Karpas-422 (cell line): Measurements from ENCODE around the gene KEAP1. TPM values are rescaled to one million over a fixed set of nuclear protein-coding genes. Genes with fewer than 3 reads are reported as not detected.

Experiments
- DNase-seq: peaks from one replicate; pipeline ENCODE4 v3.0.0-alpha.2; 2015
- H2AFZ ChIP-seq: fragments of 200-600 bp; sonication (generic); 2 replicates; pipeline ENCODE4 v1.6.1; 2014; ENCODE audit warnings: antibody characterized with exemption, low read length, mixed read lengths
- H3K27ac ChIP-seq: fragments of 200-600 bp; sonication (generic); 2 replicates; pipeline ENCODE4 v1.5.1; 2014; ENCODE audit warnings: mild to moderate bottlenecking, low read length, moderate library complexity
- H3K27me3 ChIP-seq: fragments of 200-600 bp; sonication (generic); 2 replicates; pipeline ENCODE4 v1.6.1; 2014; ENCODE audit warnings: low read length, mixed read lengths
- H3K36me3 ChIP-seq: fragments of 200-600 bp; sonication (generic); 2 replicates; pipeline ENCODE4 v1.6.1; 2014; ENCODE audit warnings: low read length, mixed read lengths; ENCODE audit not compliant: insufficient read depth
- H3K4me1 ChIP-seq: fragments of 200-600 bp; sonication (generic); 2 replicates; pipeline ENCODE4 v1.6.1; 2014; ENCODE audit warnings: mild to moderate bottlenecking, low read length, mixed read lengths
- H3K4me2 ChIP-seq: fragments of 200-600 bp; sonication (generic); 2 replicates; pipeline ENCODE4 v1.6.1; 2014; ENCODE audit warnings: low read length, low read depth, mild to moderate bottlenecking; ENCODE audit not compliant: poor library complexity, severe bottlenecking
- H3K4me3 ChIP-seq: fragments of 200-600 bp; sonication (generic); 2 replicates; pipeline ENCODE4 v1.5.1; 2014; ENCODE audit warnings: mild to moderate bottlenecking, antibody characterized with exemption, low read length, mixed read lengths
- H3K79me2 ChIP-seq: fragments of 200-600 bp; sonication (generic); 2 replicates; pipeline ENCODE4 v1.6.1; 2014; ENCODE audit warnings: mild to moderate bottlenecking, low read length, mixed read lengths
- H3K9ac ChIP-seq: fragments of 200-600 bp; sonication (generic); 2 replicates; pipeline ENCODE4 v1.6.0; 2014; ENCODE audit warnings: low read length
- H3K9me2 ChIP-seq: fragments of 200-600 bp; sonication (generic), shearing (Covaris generic); replicated peaks from 2 replicates; pipeline ENCODE4 v1.6.0; 2014; ENCODE audit warnings: mild to moderate bottlenecking, low read length, moderate library complexity; ENCODE audit not compliant: insufficient read depth
- H3K9me3 ChIP-seq: fragments of 300-700, 200-600 bp; sonication (generic); 2 replicates; pipeline ENCODE4 v1.6.1; 2014; ENCODE audit warnings: low read length, mixed read lengths
- H4K20me1 ChIP-seq: fragments of 200-600 bp; sonication (generic); 2 replicates; pipeline ENCODE4 v1.6.1; 2014; ENCODE audit warnings: mild to moderate bottlenecking, antibody characterized with exemption, low read length, low read depth; ENCODE audit not compliant: insufficient read depth
- total RNA-seq: library from RNA; depleted of rRNA; stranded (reverse); fragments of >200 nt; shearing (Covaris generic); gene quantifications from 2 replicates; pipeline ENCODE4 v1.2.3, GENCODE V29; 2014; ENCODE audit warnings: low replicate concordance

KEAP1 gene
- total RNA-seq, 1 experiment from 2014 or later, result 25.0 TPM

DNA sequence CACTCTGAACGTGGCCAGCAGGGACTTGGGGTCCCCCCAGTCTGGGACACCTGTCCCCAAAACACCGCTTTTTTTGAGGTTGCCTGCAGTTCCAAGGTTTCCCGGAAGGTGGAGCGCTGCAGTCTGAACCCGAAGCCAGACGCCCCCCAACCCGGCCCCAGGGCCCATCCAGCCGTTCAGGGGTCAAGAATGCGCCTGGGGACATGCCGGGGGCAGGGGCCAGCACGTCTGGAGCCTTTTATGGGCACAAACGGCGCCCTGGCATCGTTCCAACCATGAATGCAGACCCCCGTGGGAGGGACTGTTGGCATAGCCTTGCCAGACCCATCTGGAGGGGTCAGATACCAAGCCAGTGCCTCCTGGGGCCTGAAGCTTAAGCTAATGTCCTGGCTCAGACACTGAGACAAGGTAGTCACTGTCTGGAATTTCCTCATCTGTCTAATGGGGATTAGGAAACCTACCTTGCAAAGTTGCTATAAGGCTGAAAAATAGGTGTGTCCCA is 7.2 kb upstream of the KEAP1 start:
- Histone ChIP-seq H3K36me3 (no peaks in the 10 kb centered on the region), H3K9me2 (no peaks in the 10 kb centered on the region), H3K27ac (no peak overlapping the region), H3K4me2 (no peak overlapping the region), H3K9ac (0 out of 2 replicates have a peak overlapping the region, but pooled peaks have one; percentile 38), H3K4me3 (no peak overlapping the region), H3K9me3 (no peaks in the 10 kb centered on the region), H3K4me1 (peaks cover 3% of the 10 kb centered on the region; the same call in 1 of the 2 replicates), H3K79me2 (no peaks in the 10 kb centered on the region), H4K20me1 (no peaks in the 10 kb centered on the region), H3K27me3 (no peaks in the 10 kb centered on the region), H2AFZ (no peak overlapping the region)
- DNase-seq, result peak; percentile 84

DNA sequence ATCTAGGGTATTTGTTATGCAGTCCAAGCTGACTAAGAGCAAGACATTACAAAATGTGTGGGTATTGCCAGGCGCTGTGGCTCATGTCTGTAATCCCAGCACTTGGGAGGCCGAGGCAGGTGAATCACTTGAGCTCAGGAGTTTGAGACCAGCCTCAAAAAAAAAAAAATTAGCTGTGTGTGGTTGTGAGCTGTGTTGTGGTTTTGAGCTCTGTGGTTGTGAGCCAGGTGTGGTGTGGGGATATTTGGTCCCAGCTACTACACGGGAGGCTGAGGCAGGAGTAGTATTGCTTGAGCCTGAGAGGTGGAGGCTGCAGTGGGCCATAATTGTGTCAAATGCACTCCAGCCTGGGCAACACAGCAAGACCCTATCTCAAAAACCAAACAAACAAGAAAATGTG is 5.6 kb upstream of the KEAP1 start:
- Histone ChIP-seq H3K9ac (no peak overlapping the region), H3K4me3 (no peak overlapping the region), H3K4me2 (no peak overlapping the region), H3K27me3 (no peaks in the 10 kb centered on the region), H3K9me3 (no peaks in the 10 kb centered on the region), H4K20me1 (no peaks in the 10 kb centered on the region), H3K79me2 (no peaks in the 10 kb centered on the region), H2AFZ (no peak overlapping the region), H3K9me2 (no peaks in the 10 kb centered on the region), H3K27ac (no peak overlapping the region), H3K4me1 (peaks cover 3% of the 10 kb centered on the region), H3K36me3 (no peaks in the 10 kb centered on the region)
- no peak for DNase-seq

DNA sequence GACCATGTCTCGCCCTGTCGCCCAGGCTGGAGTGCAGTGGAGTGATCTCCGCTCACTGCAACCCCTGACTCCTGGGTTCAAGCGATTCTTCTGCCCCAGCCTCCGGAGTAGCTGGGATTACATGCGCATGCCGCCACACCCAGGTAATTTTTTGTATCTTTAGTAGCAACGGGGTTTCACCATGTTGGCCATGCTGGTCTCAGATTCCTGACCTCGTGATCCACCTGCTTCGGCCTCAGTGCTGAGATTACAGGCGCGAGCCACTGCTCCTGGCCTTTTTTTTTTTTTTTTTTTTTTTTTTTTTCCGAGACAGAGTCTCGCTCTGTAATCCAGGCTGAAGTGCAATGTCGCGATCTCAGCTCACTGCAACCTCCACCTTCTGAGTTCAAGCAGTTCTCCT is 4.9 kb upstream of the KEAP1 start:
- no peak overlapping the region for H3K9ac ChIP-seq
- H3K4me3 ChIP-seq, result no peak overlapping the region
- no peaks in the 10 kb centered on the region for H3K27me3 ChIP-seq
- no peak for DNase-seq
- H4K20me1 ChIP-seq, result no peaks in the 10 kb centered on the region
- H3K4me2 ChIP-seq, result no peak overlapping the region
- no peaks in the 10 kb centered on the region for H3K9me2 ChIP-seq
- no peak overlapping the region for H2AFZ ChIP-seq
- H3K27ac ChIP-seq, result no peak overlapping the region
- no peaks in the 10 kb centered on the region for H3K36me3 ChIP-seq
- peaks cover 9% of the 10 kb centered on the region for H3K4me1 ChIP-seq
- no peaks in the 10 kb centered on the region for H3K9me3 ChIP-seq
- no peaks in the 10 kb centered on the region for H3K79me2 ChIP-seq

DNA sequence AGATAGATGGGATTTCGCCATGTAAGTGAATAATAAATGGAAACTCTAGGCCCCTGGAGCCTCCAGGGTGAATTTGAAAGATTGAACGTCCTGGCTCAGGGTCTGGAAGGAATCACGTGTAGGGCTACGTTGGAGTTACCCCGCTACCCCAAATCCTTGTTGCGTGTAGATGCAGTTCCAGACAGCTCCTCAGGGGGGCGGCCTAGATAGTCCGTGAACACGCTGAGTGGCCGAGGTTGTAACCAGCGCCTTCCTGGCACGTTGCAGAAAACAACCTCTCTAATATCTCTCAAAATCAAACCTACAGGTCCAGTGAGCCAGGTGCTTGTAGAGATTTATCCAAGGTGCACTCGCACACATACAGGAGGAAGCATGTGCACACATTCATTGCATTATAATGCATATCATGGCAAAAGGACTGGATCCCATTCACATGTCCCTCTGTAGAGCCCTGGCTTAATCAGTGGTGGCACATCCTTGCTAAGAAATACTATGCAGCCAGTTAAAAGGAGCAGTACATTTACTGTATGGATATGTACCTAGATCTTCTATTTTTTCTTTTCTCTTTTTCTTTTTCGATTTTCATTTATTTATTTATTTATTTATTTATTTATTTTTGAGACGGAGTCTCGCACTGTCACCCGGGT is 2.5 kb upstream of the KEAP1 start:
- Histone ChIP-seq H3K9ac (no peak overlapping the region), H2AFZ (peak overlapping the region; percentile 79; the same call in 1 of the 2 replicates)

DNA sequence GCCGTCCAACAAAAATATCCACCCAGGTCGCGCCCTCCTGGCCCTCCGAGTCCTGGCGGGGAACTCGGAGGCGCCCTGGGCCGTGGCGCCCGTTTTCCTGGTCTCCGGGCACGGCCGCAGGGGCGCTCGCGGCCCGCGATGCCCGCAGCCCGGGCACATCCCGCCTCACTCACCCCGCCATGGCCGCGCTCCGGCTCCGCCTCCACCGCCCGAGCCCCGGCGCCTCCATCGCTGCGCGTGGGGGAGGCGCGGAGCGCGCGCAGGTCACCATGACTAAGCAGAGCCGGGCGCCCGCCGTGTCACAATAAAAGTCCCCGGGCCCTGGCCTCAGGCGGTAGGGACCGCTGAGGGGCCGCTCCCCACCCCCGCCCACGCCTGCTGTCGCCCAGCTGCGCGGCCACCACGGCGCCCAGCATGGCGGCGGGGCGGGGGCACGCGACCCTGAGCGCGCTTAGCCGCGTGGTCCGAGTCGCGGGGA is 593 bp downstream of the KEAP1 start:
- H4K20me1 ChIP-seq, result peaks cover 10% of the 10 kb centered on the region; the same call in 1 of the 2 replicates
- no peaks in the 10 kb centered on the region for H3K9me3 ChIP-seq
- peak; percentile 96 for DNase-seq
- no peaks in the 10 kb centered on the region for H3K9me2 ChIP-seq
- peaks cover 14% of the 10 kb centered on the region for H3K36me3 ChIP-seq
- H3K27me3 ChIP-seq, result no peaks in the 10 kb centered on the region
- H3K4me3 ChIP-seq, result peak overlapping the region; percentile 87
- H3K9ac ChIP-seq, result peak overlapping the region; percentile 88
- H2AFZ ChIP-seq, result peak overlapping the region; percentile 53; the same call in 1 of the 2 replicates
- peaks cover 11% of the 10 kb centered on the region for H3K4me1 ChIP-seq
- peak overlapping the region; percentile 88 for H3K4me2 ChIP-seq
- H3K79me2 ChIP-seq, result peaks cover 44% of the 10 kb centered on the region
- H3K27ac ChIP-seq, result peak overlapping the region; percentile 79

More for the DNA sequence above, 2.5 kb upstream of the KEAP1 start:
- H3K79me2 ChIP-seq, result peaks cover 17% of the 10 kb centered on the region
- H3K9me3 ChIP-seq, result no peaks in the 10 kb centered on the region
- no peak overlapping the region for H3K4me3 ChIP-seq
- no peaks in the 10 kb centered on the region for H3K27me3 ChIP-seq
- DNase-seq, result peak; percentile 96
- no peak overlapping the region for H3K4me2 ChIP-seq
- no peaks in the 10 kb centered on the region for H3K9me2 ChIP-seq
- H3K27ac ChIP-seq, result no peak overlapping the region
- H3K4me1 ChIP-seq, result peaks cover 14% of the 10 kb centered on the region
- H3K36me3 ChIP-seq, result no peaks in the 10 kb centered on the region
- no peaks in the 10 kb centered on the region for H4K20me1 ChIP-seq

DNA sequence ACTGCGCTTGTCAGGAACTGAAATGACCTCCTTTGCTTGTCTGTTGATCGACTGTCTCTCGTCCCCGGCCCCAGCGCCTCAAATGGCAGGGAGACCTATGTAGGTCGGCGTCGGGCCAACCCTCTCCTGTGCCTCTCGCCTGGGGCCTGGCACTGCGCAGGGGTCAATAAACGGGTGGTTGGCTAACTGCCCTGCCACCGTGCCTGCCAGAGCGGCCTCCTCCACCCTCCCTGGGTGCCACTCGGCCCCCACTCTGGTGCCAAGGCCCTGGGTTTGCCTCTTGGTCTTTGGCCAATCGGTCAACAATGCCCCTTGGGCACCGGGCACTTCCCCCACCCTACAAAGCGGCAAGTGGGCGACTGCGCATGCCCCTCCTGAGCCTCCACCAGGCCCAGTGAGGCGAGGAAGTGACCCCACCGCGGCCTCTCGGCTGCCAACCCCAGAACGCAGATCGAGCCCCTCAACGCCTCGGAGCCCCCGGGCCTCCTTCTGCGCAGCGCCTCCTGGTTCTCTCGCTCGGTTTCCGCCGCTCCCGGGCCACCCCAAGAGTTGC is 1.1 kb downstream of the KEAP1 start:
- no peaks in the 10 kb centered on the region for H3K9me2 ChIP-seq
- peaks cover 49% of the 10 kb centered on the region for H3K79me2 ChIP-seq
- peaks cover 13% of the 10 kb centered on the region; the same call in 1 of the 2 replicates for H4K20me1 ChIP-seq
- H2AFZ ChIP-seq, result peak overlapping the region; percentile 22; the same call in 1 of the 2 replicates
- H3K9me3 ChIP-seq, result no peaks in the 10 kb centered on the region
- H3K27ac ChIP-seq, result peak overlapping the region; percentile 76
- peak overlapping the region; percentile 87 for H3K4me3 ChIP-seq
- H3K4me2 ChIP-seq, result peak overlapping the region; percentile 88
- H3K27me3 ChIP-seq, result no peaks in the 10 kb centered on the region
- peak; percentile 76 for DNase-seq
- H3K36me3 ChIP-seq, result peaks cover 17% of the 10 kb centered on the region
- peak overlapping the region; percentile 88 for H3K9ac ChIP-seq
- peaks cover 11% of the 10 kb centered on the region for H3K4me1 ChIP-seq

DNA sequence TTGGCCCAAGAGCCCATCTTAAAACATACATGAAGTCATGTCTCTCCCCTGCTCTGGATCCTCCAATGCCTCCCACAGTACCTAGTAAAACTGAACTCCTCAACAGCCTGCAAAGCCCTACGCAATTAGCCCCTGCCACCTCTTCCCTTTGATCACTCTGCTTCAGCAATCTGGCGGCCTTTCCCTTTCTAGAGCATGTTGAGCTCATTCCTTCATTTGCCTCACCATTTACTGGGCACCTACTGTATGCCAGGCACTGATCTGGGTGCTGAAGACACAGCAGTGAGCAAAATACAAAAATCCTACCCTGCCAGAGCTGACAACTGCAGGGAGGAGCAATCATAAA is 2.9 kb downstream of the KEAP1 start:
- Histone ChIP-seq H3K9me2 (no peaks in the 10 kb centered on the region), H3K27me3 (no peaks in the 10 kb centered on the region), H3K79me2 (peaks cover 58% of the 10 kb centered on the region), H3K9me3 (no peaks in the 10 kb centered on the region), H2AFZ (no peak overlapping the region), H3K4me1 (peaks cover 11% of the 10 kb centered on the region), H3K4me2 (no peak overlapping the region), H3K27ac (no peak overlapping the region), H3K36me3 (peaks cover 18% of the 10 kb centered on the region), H3K4me3 (no peak overlapping the region), H4K20me1 (peaks cover 13% of the 10 kb centered on the region; the same call in 1 of the 2 replicates), H3K9ac (no peak overlapping the region)
- no peak for DNase-seq

DNA sequence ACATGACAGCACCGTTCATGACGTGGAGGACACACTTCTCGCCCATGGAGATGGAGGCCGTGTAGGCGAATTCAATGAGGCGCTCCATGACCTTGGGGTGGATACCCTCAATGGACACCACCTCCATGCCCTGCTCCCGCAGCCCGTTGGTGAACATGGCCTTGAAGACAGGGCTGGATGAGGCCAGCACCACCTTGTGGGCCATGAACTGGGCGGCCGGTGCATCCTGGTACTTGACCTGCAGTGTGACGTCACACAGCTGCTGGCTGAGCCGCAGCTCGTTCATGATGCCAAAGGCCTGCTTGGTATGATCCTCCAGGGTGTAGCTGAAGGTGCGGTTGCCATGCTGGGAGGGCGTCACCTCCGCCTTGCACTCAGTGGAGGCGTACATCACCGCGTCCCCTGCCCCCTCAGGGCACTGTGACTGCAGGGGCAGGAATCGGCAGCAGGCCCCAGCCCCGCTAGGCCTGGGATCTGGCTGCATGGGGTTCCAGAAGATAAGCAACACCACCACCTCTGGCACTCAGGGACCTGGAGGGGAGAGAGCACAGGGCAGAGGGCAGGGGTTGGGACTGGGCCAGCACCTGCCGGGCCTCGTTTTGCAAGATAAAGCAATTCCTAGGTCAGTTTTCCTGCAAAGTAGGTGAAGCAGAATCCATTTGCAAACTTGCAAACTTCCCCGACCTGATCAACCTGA is 3.5 kb downstream of the KEAP1 start:
- Histone ChIP-seq H3K27ac (no peak overlapping the region), H3K4me2 (no peak overlapping the region), H3K4me3 (no peak overlapping the region), H3K36me3 (peaks cover 21% of the 10 kb centered on the region), H3K9me2 (no peaks in the 10 kb centered on the region), H3K27me3 (no peaks in the 10 kb centered on the region), H3K79me2 (peaks cover 62% of the 10 kb centered on the region), H4K20me1 (peaks cover 13% of the 10 kb centered on the region; the same call in 1 of the 2 replicates), H3K9me3 (no peaks in the 10 kb centered on the region), H3K4me1 (peaks cover 11% of the 10 kb centered on the region), H2AFZ (no peak overlapping the region), H3K9ac (no peak overlapping the region)
- DNase-seq, result no peak
